GM12874 (cell line): ENCODE measurements around the gene OR4L1.

Experiments used
- CTCF ChIP-seq: IDR thresholded peaks from 2 replicates; pipeline ENCODE4 v1.5.1; 2011; ENCODE audit warnings: low read depth, mild to moderate bottlenecking, control low read depth, low read length, moderate library complexity; ENCODE audit not compliant: insufficient read depth

Gene OR4L1

GRCh38 chr14:20092050-20092449 is 32.2 kb downstream of the OR4L1 start:
- no peak for TF ChIP-seq CTCF

GRCh38 chr14:20093442-20093841 is 33.6 kb downstream of the OR4L1 start:
- no peak for TF ChIP-seq CTCF

GRCh38 chr14:20110438-20110837 is 50.6 kb downstream of the OR4L1 start, which contains the start of gene OR4K17:
TSS of gene OR4K17 (plus strand) at chr14:20110739. CDS start at chr14:20117500, 6,761 bp downstream.
- no peak for TF ChIP-seq CTCF
